Inflammatory macrophage (primary cell): ENCODE results near the gene MEP1A.
"Not testable (repeated sequence)": the region's sequence is repeated elsewhere in the genome, so short reads cannot be mapped to it uniquely, and the experiment has no call there.

Experiments
- DNase-seq, 2 donors: peaks; one replicate each; pipeline ENCODE4 v3.0.0-alpha.2; 2020 to 2022

The MEP1A gene

DNA sequence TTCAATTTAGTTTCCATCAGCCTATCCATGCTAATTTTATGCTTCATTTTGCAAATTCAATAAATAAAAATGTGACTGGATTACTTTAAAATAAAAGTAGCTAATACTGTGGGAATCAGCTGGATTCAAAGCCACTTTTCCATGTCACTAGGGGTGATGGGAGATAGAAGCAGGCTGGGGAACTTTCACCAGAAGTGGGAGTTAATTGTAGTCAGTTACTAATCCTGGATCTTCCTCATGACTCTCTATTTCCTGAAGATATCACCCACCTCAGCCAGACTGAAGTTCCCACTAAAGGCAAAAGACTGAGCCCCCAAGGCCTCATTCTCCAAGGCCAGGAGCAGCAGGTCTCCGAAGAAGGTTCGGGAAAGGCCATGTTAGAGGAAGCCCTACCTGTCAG, 41.8 kb downstream of the MEP1A start:
- DNase-seq, result peak in 1 of 2 donors; percentile 7

DNA sequence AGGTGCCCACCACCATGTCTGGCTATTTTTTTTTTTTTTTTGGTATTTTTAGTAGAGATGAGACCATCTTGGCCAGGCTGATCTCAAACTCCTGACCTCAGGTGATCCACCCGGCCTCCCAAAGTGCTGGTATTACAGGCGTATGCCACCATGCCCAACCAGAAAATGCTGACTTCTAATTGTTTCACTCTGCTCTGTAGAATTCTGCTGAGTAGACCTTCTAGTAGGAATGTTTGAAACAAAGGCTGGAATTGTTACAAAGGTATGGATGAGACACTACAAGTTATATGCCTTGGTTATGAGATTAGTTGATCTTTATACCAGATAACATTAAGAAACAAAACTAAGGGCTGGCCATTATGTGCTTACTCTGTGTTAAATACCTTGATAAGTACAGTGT, 44.8 kb downstream of the MEP1A start:
- DNase-seq, result no peak

DNA sequence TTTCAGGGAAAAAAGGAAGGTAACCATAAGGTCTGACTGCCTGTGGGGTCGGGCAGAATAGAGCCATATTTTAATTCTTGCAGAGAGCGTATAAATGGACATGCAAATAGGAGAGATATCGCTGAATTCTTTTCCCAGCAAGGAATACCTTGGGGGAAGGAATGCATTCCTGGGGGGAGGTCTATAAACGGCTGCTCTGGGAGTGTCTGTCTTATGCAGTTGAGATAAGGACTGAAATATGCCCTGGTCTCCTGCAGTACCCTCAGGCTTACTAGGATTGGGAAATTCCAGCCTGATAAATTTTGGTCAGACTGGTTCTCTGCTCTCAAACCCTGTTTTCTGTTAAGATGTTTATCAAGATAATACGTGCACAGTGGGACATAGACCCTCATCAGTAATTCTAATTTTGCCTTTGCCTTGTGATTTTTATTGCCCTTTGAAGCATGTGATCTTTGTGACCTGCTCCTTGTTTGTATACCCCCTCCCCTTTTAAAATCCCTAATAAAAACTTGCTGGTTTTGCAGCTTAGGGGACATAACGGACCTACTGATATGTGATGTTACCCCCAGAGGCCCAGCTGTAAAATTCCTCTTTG, 49.2 kb downstream of the MEP1A start:
- DNase-seq, result not testable (repeated sequence)

DNA sequence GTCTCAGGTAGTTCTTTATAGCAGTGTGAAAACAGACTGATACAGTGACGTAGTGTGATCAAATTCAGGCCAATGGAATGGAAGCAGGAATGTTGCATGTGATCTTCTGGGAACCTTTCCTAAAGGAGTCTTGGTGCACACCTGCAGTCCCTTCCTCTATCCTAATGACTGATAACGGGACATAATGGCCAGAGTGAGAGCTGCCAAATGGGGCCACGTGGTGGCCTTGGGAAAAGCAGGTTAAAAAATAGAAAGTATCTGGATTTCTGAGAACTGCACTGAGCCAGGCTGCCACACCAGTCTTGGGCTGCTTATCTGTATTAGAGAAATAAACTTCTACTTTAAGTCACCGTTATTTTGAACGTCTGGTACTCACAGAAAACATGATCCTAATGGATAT, 51.9 kb downstream of the MEP1A start:
- DNase-seq, result no peak

DNA sequence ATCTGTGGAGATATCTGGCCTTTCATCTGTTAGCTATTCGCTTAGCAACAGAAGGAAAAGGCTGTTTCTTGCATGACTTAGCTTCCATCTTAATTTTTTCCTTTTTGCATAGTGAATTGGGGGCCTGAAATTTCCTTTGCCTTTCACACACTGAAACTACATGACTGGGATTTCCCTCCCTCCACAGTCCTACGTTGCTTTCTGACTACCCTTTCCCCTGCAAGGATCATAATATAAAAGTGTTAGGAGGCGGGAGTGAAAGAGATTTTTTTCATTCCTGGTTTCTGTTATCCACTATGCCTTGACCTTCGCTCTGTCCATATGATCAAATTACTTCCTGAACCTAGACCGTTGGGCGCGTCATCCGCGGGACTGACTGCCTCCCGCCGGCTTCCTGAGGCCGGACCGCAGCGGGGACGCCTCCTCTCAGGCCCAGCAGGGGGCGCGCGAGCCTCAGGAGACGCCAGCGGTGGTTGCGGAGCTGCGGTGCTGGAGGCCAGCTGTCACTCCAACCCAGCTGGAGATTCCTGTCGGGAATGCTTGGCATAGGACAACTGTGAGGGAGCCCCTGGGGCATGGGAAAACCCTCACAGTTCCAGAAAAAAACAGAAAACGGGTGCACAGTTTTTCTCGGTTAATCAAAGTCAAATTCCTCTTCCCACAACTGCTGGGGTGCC, 55.6 kb downstream of the MEP1A start:
- DNase-seq, result peak; percentile 82 to 86

DNA sequence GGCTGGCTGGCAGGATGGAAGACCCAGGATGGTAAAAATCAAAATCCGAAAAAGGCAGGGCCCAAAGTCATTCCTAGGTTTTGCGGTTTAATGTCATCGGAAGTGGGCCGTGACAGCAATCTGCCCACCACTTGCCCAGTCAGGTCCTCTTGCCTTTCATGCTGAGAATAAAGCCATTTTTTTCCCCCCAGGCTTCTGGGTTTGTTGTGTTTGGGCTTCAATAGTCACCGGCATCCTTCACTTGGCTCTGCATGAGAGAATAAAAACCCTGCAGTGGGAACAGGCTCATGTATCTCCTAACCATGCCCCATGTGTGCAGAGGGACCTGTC, 56.1 kb downstream of the MEP1A start:
- no peak for DNase-seq

DNA sequence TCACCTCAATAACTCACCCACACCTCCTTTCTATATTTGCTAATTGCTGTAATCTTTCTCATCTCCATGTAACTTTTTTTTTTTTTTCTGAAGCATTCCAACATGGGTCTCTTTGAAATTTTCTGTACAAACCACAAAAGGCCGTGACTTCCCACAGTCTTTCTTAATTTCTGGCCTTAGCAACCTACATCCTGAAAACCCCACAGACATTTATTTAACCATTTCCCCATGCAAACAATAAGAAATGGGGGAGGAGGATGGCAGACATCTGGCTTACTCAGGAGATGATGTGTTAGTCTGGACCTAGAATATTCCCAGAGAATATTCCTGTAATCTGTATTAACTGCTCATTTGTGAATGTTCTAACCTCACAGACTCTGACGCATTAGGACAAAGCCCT, 57.6 kb downstream of the MEP1A start:
- peak; percentile 24 to 33 for DNase-seq

DNA sequence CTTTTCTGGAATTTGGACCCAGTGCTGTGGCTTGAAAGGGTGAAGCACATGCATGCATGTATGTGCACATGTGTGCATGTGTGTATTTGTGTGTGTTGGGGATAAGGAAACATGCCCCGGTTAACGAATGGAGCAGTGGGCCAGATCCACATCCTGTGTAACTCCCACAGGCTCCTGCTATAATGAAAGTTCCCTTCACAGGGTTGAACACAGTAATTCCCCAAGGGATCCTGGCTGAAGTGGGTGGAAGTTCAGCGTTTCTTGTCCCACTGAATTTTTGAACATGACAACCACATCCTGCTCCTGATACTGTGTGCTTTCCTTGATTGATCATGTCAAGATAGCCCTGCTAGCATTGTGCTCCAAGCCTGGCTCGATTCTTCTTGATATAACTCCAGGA, 58.4 kb downstream of the MEP1A start:
- DNase-seq, result not testable (repeated sequence)

DNA sequence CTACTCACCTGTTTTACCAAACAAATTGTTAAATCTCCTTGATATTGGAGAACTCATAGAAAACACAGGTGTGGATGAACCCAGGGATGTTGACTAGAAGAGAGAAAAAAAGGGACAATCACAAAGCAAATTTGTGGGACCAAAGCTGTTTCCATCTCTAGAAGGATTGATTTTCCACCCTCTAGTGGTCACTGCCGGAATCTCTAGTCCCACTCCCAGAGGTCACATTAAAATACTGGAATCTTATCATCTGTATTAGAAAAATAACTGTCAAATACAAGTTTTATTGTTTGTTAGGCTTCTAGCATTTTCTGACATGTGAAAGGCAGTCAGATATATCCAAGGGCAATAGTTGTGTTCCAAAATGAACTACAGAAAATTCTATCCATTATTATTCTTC, 62.8 kb downstream of the MEP1A start:
- DNase-seq, result peak; percentile 42 to 49

DNA sequence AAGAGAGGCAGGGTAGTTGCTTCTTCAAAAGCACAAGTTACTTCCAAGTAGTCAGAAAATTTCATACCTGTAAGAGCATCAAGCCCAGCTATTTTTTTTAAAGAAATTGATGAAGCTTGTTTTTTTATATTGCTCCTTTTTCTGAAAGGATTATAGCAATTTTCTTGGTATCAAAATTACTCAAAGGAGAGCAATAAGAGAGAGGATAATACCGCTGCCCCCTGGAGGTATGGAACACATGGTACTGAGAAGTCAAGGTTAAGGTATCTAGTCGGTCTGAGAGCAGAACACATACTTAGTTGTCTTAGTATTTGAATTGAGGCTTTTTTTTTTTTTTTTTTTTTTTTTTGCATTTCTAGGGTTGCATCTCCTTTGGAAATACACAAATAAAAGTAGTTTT, 69.2 kb downstream of the MEP1A start:
- DNase-seq, result no peak

DNA sequence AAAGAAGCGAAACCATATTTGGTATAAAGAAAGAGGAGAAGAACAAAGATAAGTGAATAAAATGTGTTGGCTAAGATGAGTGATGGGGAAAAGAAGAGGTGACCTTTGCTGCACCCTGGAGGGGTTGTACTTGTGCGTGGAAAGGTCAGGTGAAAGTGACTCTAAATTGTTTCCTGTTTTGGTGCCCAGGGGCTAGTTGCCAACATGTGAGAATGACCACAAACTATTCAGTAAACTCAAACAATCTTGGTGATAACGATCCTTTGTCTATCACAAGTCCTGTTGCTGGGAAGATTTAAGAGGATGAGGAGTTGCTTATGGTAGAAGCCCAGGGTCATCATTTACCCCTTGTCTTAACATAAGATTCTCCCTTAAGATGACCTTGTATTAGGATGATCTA, 70.6 kb downstream of the MEP1A start:
- no peak for DNase-seq

DNA sequence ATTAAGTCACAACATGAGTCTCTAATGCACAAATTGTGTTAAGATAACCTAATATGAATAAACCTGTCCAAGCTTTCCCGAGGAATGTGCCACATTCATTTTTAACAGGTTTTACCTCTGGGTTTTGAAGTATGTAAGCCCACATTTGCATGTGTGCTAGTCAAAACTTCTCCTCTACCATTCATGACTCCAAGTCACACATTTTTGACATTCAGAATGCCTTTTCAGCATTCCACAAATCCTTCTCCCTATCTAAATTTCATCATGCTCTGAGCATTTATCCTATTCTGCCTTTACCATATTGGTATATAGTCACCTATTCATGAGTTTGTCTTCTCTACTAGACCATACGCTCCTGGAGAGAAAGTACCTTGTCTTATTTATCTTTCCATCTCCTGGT, 72.0 kb downstream of the MEP1A start:
- no peak for DNase-seq

DNA sequence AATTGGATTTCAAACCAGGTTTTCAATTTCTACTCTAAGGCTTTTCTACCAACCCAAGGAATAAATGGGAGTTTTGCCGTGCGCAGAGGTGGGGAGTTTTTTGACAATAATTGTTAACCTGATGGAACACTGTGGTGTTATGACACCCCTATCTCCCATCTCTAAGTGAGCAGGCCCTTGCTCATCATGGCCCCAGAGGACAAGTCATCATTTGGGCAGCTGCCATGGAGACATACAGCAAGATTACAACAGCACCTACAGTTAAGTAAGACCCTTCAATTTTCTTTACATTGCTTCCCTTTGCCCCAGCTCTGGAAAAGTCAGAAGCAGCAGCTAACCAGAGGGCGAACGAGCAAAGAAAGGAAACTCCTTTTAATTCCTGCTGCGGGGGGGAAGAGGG, 74.2 kb downstream of the MEP1A start:
- no peak for DNase-seq

DNA sequence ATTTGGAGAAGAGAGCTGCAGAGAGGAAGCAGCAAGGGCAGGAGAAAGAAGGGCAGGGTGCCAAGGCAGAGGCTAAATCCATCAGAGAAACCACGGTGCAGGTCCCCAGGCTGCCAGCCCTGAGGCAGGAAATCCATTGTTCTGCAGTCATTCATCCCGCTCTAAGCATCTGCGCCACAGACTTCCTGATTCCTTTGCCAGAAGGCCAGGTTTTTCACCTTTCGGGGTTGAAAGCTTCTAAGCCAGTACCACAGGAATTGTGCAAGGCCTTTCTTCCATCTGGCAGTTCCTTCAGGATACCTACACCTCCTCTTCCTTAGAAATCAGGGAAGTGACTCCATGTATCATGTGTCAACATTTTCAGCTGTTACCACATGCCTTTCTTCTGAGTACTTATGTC, 82.9 kb downstream of the MEP1A start:
- no peak for DNase-seq

DNA sequence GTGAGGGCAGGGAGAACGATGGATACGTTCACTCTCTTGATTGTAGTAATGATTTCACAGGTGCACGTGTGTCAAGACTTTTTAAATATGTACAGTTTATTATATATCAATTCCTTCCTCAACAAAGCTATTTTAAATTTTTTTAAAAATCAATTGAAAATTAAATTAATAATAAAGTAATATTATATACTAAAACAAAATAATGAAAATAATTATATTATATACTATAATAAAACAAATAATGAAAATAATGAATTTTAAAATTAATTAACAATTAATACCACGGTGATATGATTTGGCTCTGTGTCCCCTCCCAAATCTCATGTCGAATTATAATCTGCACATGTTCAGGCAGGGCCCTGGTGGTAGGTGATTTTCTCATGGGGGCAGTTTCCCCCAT, 85.8 kb downstream of the MEP1A start:
- no peak for DNase-seq

DNA sequence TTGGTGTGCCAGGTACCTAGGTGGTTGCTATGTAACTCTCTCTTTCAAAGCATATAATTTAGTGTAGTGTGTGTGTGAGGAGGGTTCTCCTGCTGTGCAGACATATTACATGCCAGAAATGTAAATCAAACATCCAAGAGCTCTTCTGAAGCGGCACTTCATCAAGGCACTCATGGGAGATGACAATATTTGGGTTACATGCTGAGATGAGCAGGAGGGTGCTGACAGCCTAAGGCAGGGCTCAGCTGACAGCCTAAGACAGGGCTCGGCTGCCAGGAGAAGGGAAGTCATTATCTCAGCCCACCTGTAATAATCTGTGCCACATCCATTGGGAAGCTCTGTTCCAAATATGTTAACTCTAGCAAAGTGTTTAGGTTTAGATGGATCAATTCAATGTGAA, 89.5 kb downstream of the MEP1A start:
- DNase-seq, result no peak

DNA sequence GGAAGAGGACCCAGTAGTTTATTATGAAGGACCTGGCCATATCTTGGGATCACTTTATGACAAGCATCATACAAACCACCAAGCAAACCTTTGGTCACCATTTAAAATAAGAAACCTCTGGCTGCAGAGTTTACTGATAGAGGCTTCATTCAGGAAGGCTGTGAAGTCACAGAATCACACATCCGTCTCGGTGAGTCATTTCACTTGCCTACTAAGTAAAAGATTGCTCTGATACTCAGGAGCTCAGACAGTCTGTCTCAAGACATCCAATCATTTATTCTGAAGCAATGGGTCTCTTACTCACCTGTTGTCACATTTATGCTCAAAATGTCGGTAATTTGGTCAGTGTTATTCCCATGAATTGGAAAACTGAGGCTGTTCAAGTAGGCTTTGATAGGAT, 94.8 kb downstream of the MEP1A start:
- no peak for DNase-seq

DNA sequence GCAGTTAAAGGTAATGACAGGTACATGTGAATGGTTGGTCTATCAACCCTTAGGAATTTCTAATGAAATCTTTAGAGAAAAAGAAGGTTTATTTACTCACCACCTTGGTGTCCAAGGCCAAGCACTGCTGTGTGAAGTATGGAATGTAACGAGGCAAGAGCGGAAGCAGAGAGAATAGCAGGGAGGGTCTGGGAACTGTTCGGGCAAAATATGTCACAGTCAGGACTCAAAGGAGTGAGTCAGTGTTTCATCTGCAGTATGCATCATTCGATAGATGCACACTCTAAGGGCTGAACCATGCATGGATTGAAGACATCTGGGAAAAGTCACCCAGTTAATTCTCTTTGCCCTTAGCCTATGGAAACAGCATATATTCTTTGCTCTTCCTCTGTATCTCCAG, 95.4 kb downstream of the MEP1A start:
- no peak for DNase-seq
